ENCODE results near the gene CTBP2. TPM values are rescaled to one million over a fixed set of nuclear protein-coding genes. Genes with fewer than 3 reads are reported as not detected.

The CTBP2 gene
- total RNA-seq, 1 donor from 2014 or later: 57.7 TPM

- Histone ChIP-seq H3K4me3 (peak overlapping the region in 1 of 2 donors; percentile 54), H3K27ac (peak overlapping the region; percentile 94 to 98), H3K4me1 (peaks cover 35 to 69% of the 10 kb centered on the region in 2 donors), H3K27me3 (no peaks in the 10 kb centered on the region), H3K9me3 (no peaks in the 10 kb centered on the region), H3K36me3 (peaks cover 15 to 23% of the 10 kb centered on the region in 2 donors)
- TF ChIP-seq CTCF (IDR thresholded peaks at IDR 0.05): no peak
- intact Hi-C loops (cut with DNase I): no loop called here
- DNase-seq (ENCODE audit: low spot score in 2 of 2): peak in 1 of 2 donors; percentile 63
Measured at GRCh38 chr10:125002423-125003145, 157.8 kb downstream of the CTBP2 start.

GRCh38 chr10:125002047-125002422 is 158.3 kb downstream of the CTBP2 start:
- intact Hi-C loops (cut with DNase I): no loop called here

GRCh38 chr10:125001313-125002046 is 158.9 kb downstream of the CTBP2 start:
- no peaks in the 10 kb centered on the region for H3K9me3 ChIP-seq
- TF ChIP-seq CTCF (IDR thresholded peaks at IDR 0.05): no peak
- H3K36me3 ChIP-seq: peaks cover 26 to 34% of the 10 kb centered on the region in 2 donors
- peaks cover 35 to 60% of the 10 kb centered on the region in 2 donors for H3K4me1 ChIP-seq
- no peaks in the 10 kb centered on the region for H3K27me3 ChIP-seq
- DNase-seq (ENCODE audit: low spot score in 2 of 2): peak in 1 of 2 donors; percentile 66
- intact Hi-C loops (cut with DNase I): loop anchor here (2.0 kb wide), 2 partner anchors 59 to 85 kb away; no protein-coding TSS in a partner anchor
- H3K27ac ChIP-seq: peak overlapping the region; percentile 94 to 98
- peak overlapping the region; percentile 34 to 54 for H3K4me3 ChIP-seq

More at GRCh38 chr10:125002047-125002422, 158.3 kb downstream of the CTBP2 start:
- TF ChIP-seq CTCF (IDR thresholded peaks at IDR 0.05): no peak
- H3K27me3 ChIP-seq: no peaks in the 10 kb centered on the region
- peak overlapping the region; percentile 94 to 98 for H3K27ac ChIP-seq
- peak overlapping the region; percentile 34 to 54 for H3K4me3 ChIP-seq
- no peaks in the 10 kb centered on the region for H3K9me3 ChIP-seq
- no peak for DNase-seq (ENCODE audit: low spot score in 2 of 2)
- H3K36me3 ChIP-seq: peaks cover 21 to 28% of the 10 kb centered on the region in 2 donors
- peaks cover 35 to 66% of the 10 kb centered on the region in 2 donors for H3K4me1 ChIP-seq

GRCh38 chr10:125000366-125001312 is 159.7 kb downstream of the CTBP2 start:
- TF ChIP-seq CTCF (IDR thresholded peaks at IDR 0.05): peak in 2 of 3 experiments; percentile 14 to 29
- Histone ChIP-seq H3K4me1 (peaks cover 35 to 57% of the 10 kb centered on the region in 2 donors), H3K27me3 (no peaks in the 10 kb centered on the region), H3K36me3 (peaks cover 31 to 37% of the 10 kb centered on the region in 2 donors), H3K27ac (peak overlapping the region; percentile 94 to 98), H3K4me3 (peak overlapping the region; percentile 34 to 54), H3K9me3 (no peaks in the 10 kb centered on the region)
- peak in 1 of 2 donors; percentile 70 for DNase-seq (ENCODE audit: low spot score in 2 of 2)
- intact Hi-C loops (cut with DNase I): loop anchor here (1.0 to 2.0 kb wide), 3 partner anchors 11 to 84 kb away; no protein-coding TSS in a partner anchor

Measured in ascending aorta (tissue), 2 donors.